Measurements from ENCODE around the gene TBL1X. TPM values are rescaled to one million over a fixed set of nuclear protein-coding genes. Genes with fewer than 3 reads are reported as not detected.
A peak's percentile ranks its signal among the peaks of the same experiment; 100 is the strongest.

Gene TBL1X
- total and polyA plus RNA-seq, 2 donors (not counting 1 experiment from before 2014, with no cell fraction given): 8.8 to 65.1 TPM

GRCh38 chrX:9475984-9476383 lies 11.1 kb downstream of the TBL1X start:
- H3K9me3 ChIP-seq (ENCODE audit: control extremely low read depth in 1 of 3, control insufficient read depth in 2 of 3, insufficient read depth in 1 of 3, low read length in 2 of 3): no peaks in the 10 kb centered on the region
- no peaks in the 10 kb centered on the region for H3K27me3 ChIP-seq (replicated peaks in 1 of 4; ENCODE audit: control extremely low read depth in 1 of 4, control insufficient read depth in 3 of 4, insufficient read depth in 4 of 4, low read length in 3 of 4)
- intact Hi-C loops (cut with micrococcal nuclease): no loop called here
- H3K27ac Mint-ChIP-seq: peak overlapping the region; percentile 7
- no peak overlapping the region for H3K4me3 ChIP-seq (ENCODE audit: control extremely low read depth in 1 of 5, extremely low read depth in 1 of 5, insufficient read depth in 1 of 5, low read depth in 2 of 5, low read length in 4 of 5)
- ChIA-PET POLR2A (no interaction called here), CTCF (interaction anchor here (0.7 kb wide), 1 partner anchor 10 kb away, joined by 3 read pairs; no protein-coding TSS in a partner anchor)
- no peaks in the 10 kb centered on the region for H3K9me3 Mint-ChIP-seq (ENCODE audit: insufficient read depth)
- TF ChIP-seq EZH2 (IDR thresholded peaks at IDR 0.05; ENCODE audit: borderline replicate concordance, insufficient read depth, low read depth, low read length, poor library complexity, severe bottlenecking) (no peak), CTCF (IDR thresholded peaks at IDR 0.05) (no peak)
- H3K4me2 ChIP-seq (replicated peaks; ENCODE audit: low read depth, low read length, poor library complexity, severe bottlenecking): peak overlapping the region; percentile 11
- H3K4me1 Mint-ChIP-seq: peaks cover 28% of the 10 kb centered on the region
- H3K27me3 Mint-ChIP-seq: no peaks in the 10 kb centered on the region
- H3K4me3 Mint-ChIP-seq: peak overlapping the region; percentile 32
- no CpG with 5 or more reads among the region's 1 CpG for WGBS (ENCODE audit: insufficient coverage)
- peak overlapping the region in 1 of 2 donors; percentile 34 for H3K27ac ChIP-seq (ENCODE audit: low read length in 2 of 2)
- H2AFZ ChIP-seq (ENCODE audit: insufficient read depth, low read depth, low read length, poor library complexity, severe bottlenecking): no peak overlapping the region
- ATAC-seq (ENCODE audit: low read depth) (peak; percentile 58), DNase-seq (peak; percentile 27)
- H3K4me1 ChIP-seq (ENCODE audit: control insufficient read depth in 2 of 2, insufficient read depth in 2 of 2, low read length in 2 of 2): peaks cover 18% of the 10 kb centered on the region in 2 donors
- H3K9ac ChIP-seq (ENCODE audit: low read length): no peak overlapping the region
- peaks cover 11% of the 10 kb centered on the region for H4K20me1 ChIP-seq (ENCODE audit: control insufficient read depth, insufficient read depth, low read length, poor library complexity, severe bottlenecking)
- peaks cover 81% of the 10 kb centered on the region for H3K79me2 ChIP-seq (ENCODE audit: control insufficient read depth, insufficient read depth, low read length)
- peaks cover 0 to 2% of the 10 kb centered on the region in 2 experiments for H3K36me3 ChIP-seq (replicated peaks in 1 of 2; ENCODE audit: control extremely low read depth in 1 of 2, control insufficient read depth in 1 of 2, extremely low read depth in 1 of 2, insufficient read depth in 2 of 2, low read length in 1 of 2)

GRCh38 chrX:9476810-9477575 lies 12.1 kb downstream of the TBL1X start:
- no peak overlapping the region for H3K27ac ChIP-seq (ENCODE audit: low read length in 2 of 2)
- H3K4me2 ChIP-seq (replicated peaks; ENCODE audit: low read depth, low read length, poor library complexity, severe bottlenecking): no peak overlapping the region
- no peak overlapping the region for H3K4me3 ChIP-seq (ENCODE audit: control extremely low read depth in 1 of 5, extremely low read depth in 1 of 5, insufficient read depth in 1 of 5, low read depth in 2 of 5, low read length in 4 of 5)
- H3K4me1 Mint-ChIP-seq: peaks cover 29% of the 10 kb centered on the region
- WGBS (ENCODE audit: insufficient coverage): no CpG with 5 or more reads among the region's 3 CpGs
- no peak overlapping the region for H3K4me3 Mint-ChIP-seq
- H3K79me2 ChIP-seq (ENCODE audit: control insufficient read depth, insufficient read depth, low read length): peaks cover 71% of the 10 kb centered on the region
- H3K9me3 ChIP-seq (ENCODE audit: control extremely low read depth in 1 of 3, control insufficient read depth in 2 of 3, insufficient read depth in 1 of 3, low read length in 2 of 3): no peaks in the 10 kb centered on the region
- peaks cover 18% of the 10 kb centered on the region in 2 donors for H3K4me1 ChIP-seq (ENCODE audit: control insufficient read depth in 2 of 2, insufficient read depth in 2 of 2, low read length in 2 of 2)
- H3K27me3 Mint-ChIP-seq: no peaks in the 10 kb centered on the region
- H3K27me3 ChIP-seq (replicated peaks in 1 of 4; ENCODE audit: control extremely low read depth in 1 of 4, control insufficient read depth in 3 of 4, insufficient read depth in 4 of 4, low read length in 3 of 4): no peaks in the 10 kb centered on the region
- intact Hi-C loops (cut with micrococcal nuclease): no loop called here
- H2AFZ ChIP-seq (ENCODE audit: insufficient read depth, low read depth, low read length, poor library complexity, severe bottlenecking): no peak overlapping the region
- ChIA-PET CTCF (no interaction called here), POLR2A (no interaction called here)
- no peaks in the 10 kb centered on the region for H3K9me3 Mint-ChIP-seq (ENCODE audit: insufficient read depth)
- DNase-seq: no peak
- H3K36me3 ChIP-seq (replicated peaks in 1 of 2; ENCODE audit: control extremely low read depth in 1 of 2, control insufficient read depth in 1 of 2, extremely low read depth in 1 of 2, insufficient read depth in 2 of 2, low read length in 1 of 2): no peaks in the 10 kb centered on the region
- H3K9ac ChIP-seq (ENCODE audit: low read length): no peak overlapping the region
- ATAC-seq (ENCODE audit: low read depth): no peak
- H3K27ac Mint-ChIP-seq: no peak overlapping the region
- TF ChIP-seq EZH2 (IDR thresholded peaks at IDR 0.05; ENCODE audit: borderline replicate concordance, insufficient read depth, low read depth, low read length, poor library complexity, severe bottlenecking): no peak
- TF ChIP-seq CTCF (IDR thresholded peaks at IDR 0.05): no peak
- peaks cover 7% of the 10 kb centered on the region for H4K20me1 ChIP-seq (ENCODE audit: control insufficient read depth, insufficient read depth, low read length, poor library complexity, severe bottlenecking)

Data from B cell (primary cell).